Muscle of leg (tissue), 11 donors: Measurements from ENCODE around the gene FBXL20. TPM values are rescaled to one million over a fixed set of nuclear protein-coding genes. Genes with fewer than 3 reads are reported as not detected.
A peak's percentile ranks its signal among the peaks of the same experiment; 100 is the strongest.
"Not testable (repeated sequence)": the region's sequence is repeated elsewhere in the genome, so short reads cannot be mapped to it uniquely, and the experiment has no call there.

ENCODE experiments used
- DNase-seq: peaks from one replicate; pipeline ENCODE4 v3.0.0; 2013
- H3K27ac ChIP-seq: one replicate; pipeline ENCODE4 v1.5.1; 2013; ENCODE audit warnings: mild to moderate bottlenecking, low read length, control low read depth
- H3K27me3 ChIP-seq: one replicate; pipeline ENCODE4 v1.6.1; 2013; ENCODE audit warnings: low read length; ENCODE audit not compliant: control insufficient read depth, insufficient read depth
- H3K36me3 ChIP-seq: one replicate; pipeline ENCODE4 v1.6.1; 2013; ENCODE audit warnings: low read length; ENCODE audit not compliant: control insufficient read depth, insufficient read depth
- H3K4me1 ChIP-seq: one replicate; pipeline ENCODE4 v1.6.1; 2013; ENCODE audit warnings: low read length; ENCODE audit not compliant: control insufficient read depth, insufficient read depth
- H3K4me3 ChIP-seq: one replicate; pipeline ENCODE4 v1.5.1; 2013; ENCODE audit warnings: low read length, control low read depth
- H3K9me3 ChIP-seq: replicated peaks from 2 replicates; pipeline ENCODE4 v1.6.1; 2013; ENCODE audit warnings: low read depth, low read length; ENCODE audit not compliant: control insufficient read depth
- WGBS: methylation state at CpG from one replicate; pipeline ENCODE4 v1.1.5; 2013; ENCODE audit warnings: missing lambda C conversion rate; ENCODE audit not compliant: insufficient coverage; 5-methylcytosine and 5-hydroxymethylcytosine counted together
- polyA plus RNA-seq, 8 donors: library from polyadenylated mRNA; unstranded; fragments of 120-200 nt; gene quantifications; one replicate each; pipeline versions ENCODE4 v1.2.1 to v1.2.3, GENCODE V29; 2013; ENCODE audit warnings: inconsistent platforms in 1 of 8, low replicate concordance in 1 of 8; ENCODE audit not compliant: insufficient read length in 8 of 8, insufficient read depth in 1 of 8
- total RNA-seq: library from RNA; stranded (reverse); fragments of 120-200 nt; gene quantifications from one replicate; pipeline ENCODE4 v1.2.4, GENCODE V29; 2013

Gene FBXL20
- total and polyA plus RNA-seq, 9 donors: 5.0 to 8.1 (median 5.9) TPM

- no peak for DNase-seq
- H3K36me3 ChIP-seq: peaks cover 20% of the 10 kb centered on the region
- H3K27me3 ChIP-seq: no peaks in the 10 kb centered on the region
- no peaks in the 10 kb centered on the region for H3K4me1 ChIP-seq
- H3K4me3 ChIP-seq: no peak overlapping the region
- H3K9me3 ChIP-seq: no peaks in the 10 kb centered on the region
- H3K27ac ChIP-seq: no peak overlapping the region
- no CpG with 5 or more reads among the region's 3 CpGs for WGBS
These were observed 129.9 kb downstream of the FBXL20 start for GRCh38 chr17:39271546-39271945.

- no peaks in the 10 kb centered on the region for H3K9me3 ChIP-seq
- WGBS: no CpG with 5 or more reads among the region's 3 CpGs
- no peak overlapping the region for H3K4me3 ChIP-seq
- H3K4me1 ChIP-seq: no peaks in the 10 kb centered on the region
- peak; percentile 46 for DNase-seq
- H3K27ac ChIP-seq: no peak overlapping the region
- peaks cover 20% of the 10 kb centered on the region for H3K36me3 ChIP-seq
- no peaks in the 10 kb centered on the region for H3K27me3 ChIP-seq
These were observed 130.5 kb downstream of the FBXL20 start for GRCh38 chr17:39270923-39271322.

- Histone ChIP-seq H3K27me3 (no peaks in the 10 kb centered on the region), H3K27ac (no peak overlapping the region), H3K36me3 (peaks cover 37% of the 10 kb centered on the region), H3K4me3 (no peak overlapping the region), H3K4me1 (peaks cover 2% of the 10 kb centered on the region), H3K9me3 (no peaks in the 10 kb centered on the region)
- WGBS: no CpG with 5 or more reads among the region's 5 CpGs
- peak; percentile 90 for DNase-seq
These were observed 137.3 kb downstream of the FBXL20 start for GRCh38 chr17:39264119-39264518.

GRCh38 chr17:39261286-39261685, 140.1 kb downstream of the FBXL20 start:
- peaks cover 38% of the 10 kb centered on the region for H3K36me3 ChIP-seq
- no peak for DNase-seq
- H3K4me1 ChIP-seq: peaks cover 2% of the 10 kb centered on the region

GRCh38 chr17:39252788-39253460, 148.5 kb downstream of the FBXL20 start:
- Histone ChIP-seq H3K27me3 (no peaks in the 10 kb centered on the region), H3K36me3 (peaks cover 12% of the 10 kb centered on the region), H3K27ac (no peak overlapping the region), H3K4me3 (no peak overlapping the region), H3K4me1 (no peaks in the 10 kb centered on the region), H3K9me3 (no peaks in the 10 kb centered on the region)
- 80% methylated on average over 3 of the region's 7 CpGs for WGBS
- no peak for DNase-seq

More at GRCh38 chr17:39261286-39261685, 140.1 kb downstream of the FBXL20 start:
- H3K27ac ChIP-seq: no peak overlapping the region
- WGBS: 84% methylated on average over 7 of the region's 7 CpGs
- no peaks in the 10 kb centered on the region for H3K27me3 ChIP-seq
- no peak overlapping the region for H3K4me3 ChIP-seq
- no peaks in the 10 kb centered on the region for H3K9me3 ChIP-seq

GRCh38 chr17:39251997-39252396, 149.4 kb downstream of the FBXL20 start:
- no peak overlapping the region for H3K27ac ChIP-seq
- H3K4me1 ChIP-seq: no peaks in the 10 kb centered on the region
- no peak overlapping the region for H3K4me3 ChIP-seq
- no peaks in the 10 kb centered on the region for H3K9me3 ChIP-seq
- WGBS: no CpG with 5 or more reads among the region's 1 CpG
- no peaks in the 10 kb centered on the region for H3K27me3 ChIP-seq
- peaks cover 9% of the 10 kb centered on the region for H3K36me3 ChIP-seq
- DNase-seq: no peak

GRCh38 chr17:39250076-39250475, 151.3 kb downstream of the FBXL20 start:
- not testable (repeated sequence) for H3K4me1 ChIP-seq, H3K4me3 ChIP-seq, H3K9me3 ChIP-seq, DNase-seq, H3K36me3 ChIP-seq, H3K27me3 ChIP-seq, H3K27ac ChIP-seq
- no CpG with 5 or more reads among the region's 12 CpGs for WGBS

GRCh38 chr17:39246274-39246673, 155.2 kb downstream of the FBXL20 start:
- Histone ChIP-seq H3K36me3 (no peaks in the 10 kb centered on the region), H3K9me3 (no peaks in the 10 kb centered on the region), H3K4me3 (no peak overlapping the region), H3K27me3 (no peaks in the 10 kb centered on the region), H3K27ac (no peak overlapping the region), H3K4me1 (peaks cover 12% of the 10 kb centered on the region)
- DNase-seq: no peak
- WGBS: 80% methylated on average over 1 of the region's 3 CpGs

GRCh38 chr17:39244600-39245570, 156.5 kb downstream of the FBXL20 start:
- DNase-seq: peak; percentile 88
- WGBS: 56% methylated on average over 1 of the region's 6 CpGs
- no peaks in the 10 kb centered on the region for H3K9me3 ChIP-seq
- H3K36me3 ChIP-seq: no peaks in the 10 kb centered on the region
- H3K4me1 ChIP-seq: peaks cover 12% of the 10 kb centered on the region
- H3K27me3 ChIP-seq: no peaks in the 10 kb centered on the region
- no peak overlapping the region for H3K27ac ChIP-seq
- no peak overlapping the region for H3K4me3 ChIP-seq

GRCh38 chr17:39244016-39244599, 157.3 kb downstream of the FBXL20 start:
- Histone ChIP-seq H3K27ac (no peak overlapping the region), H3K27me3 (no peaks in the 10 kb centered on the region), H3K9me3 (no peaks in the 10 kb centered on the region), H3K4me3 (no peak overlapping the region), H3K4me1 (peaks cover 12% of the 10 kb centered on the region), H3K36me3 (no peaks in the 10 kb centered on the region)
- no peak for DNase-seq
- 23% methylated on average over 6 of the region's 11 CpGs for WGBS
